ENCODE results near the gene KCNJ14. TPM values are rescaled to one million over a fixed set of nuclear protein-coding genes. Genes with fewer than 3 reads are reported as not detected.
"Not testable (repeated sequence)": the region's sequence is repeated elsewhere in the genome, so short reads cannot be mapped to it uniquely, and the experiment has no call there.

The KCNJ14 gene
- polyA plus RNA-seq, 1 donor = 1.1 TPM

GRCh38 chr19:48470856-48471255 is 15.5 kb downstream of the KCNJ14 start:
- no peak for DNase-seq

- DNase-seq = no peak
These were observed 16.5 kb downstream of the KCNJ14 start for GRCh38 chr19:48471836-48472235.

DNA sequence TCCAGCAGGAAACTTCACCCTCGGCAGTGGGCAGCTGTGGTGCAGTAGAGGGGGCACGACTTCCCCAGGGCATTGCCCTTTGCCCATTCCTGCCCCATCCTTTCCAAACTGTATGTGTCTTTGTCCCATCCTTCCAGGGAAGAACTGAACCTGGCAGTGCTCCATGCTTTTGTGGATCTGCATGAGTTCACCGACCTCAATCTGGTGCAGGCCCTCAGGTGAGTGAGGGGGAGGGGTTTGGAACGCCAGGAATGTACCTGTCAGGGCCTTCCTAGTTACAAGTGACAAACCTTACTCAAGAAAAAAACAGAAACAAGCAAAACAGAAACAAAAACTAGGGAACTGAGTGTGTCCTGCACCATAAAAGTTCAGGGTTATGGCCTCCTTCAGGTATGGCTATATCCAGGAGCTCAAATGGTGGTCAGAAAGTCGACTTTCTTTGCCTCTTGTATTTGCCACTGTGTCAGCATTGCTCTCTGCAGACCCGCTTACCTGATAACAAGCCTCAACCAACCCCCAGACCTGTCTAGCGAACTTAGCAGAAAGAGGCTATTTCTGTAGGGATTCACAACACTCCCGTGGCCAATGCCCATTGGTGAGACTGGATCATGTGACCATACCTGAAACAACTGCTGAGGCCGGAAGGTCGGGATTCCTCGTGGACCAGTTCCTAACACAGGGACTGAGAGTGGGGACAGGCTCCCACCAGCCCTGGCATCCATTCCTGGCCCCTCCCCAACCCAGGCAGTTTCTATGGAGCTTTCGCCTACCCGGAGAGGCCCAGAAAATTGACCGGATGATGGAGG is 18.0 kb downstream of the KCNJ14 start:
- no peak for DNase-seq

DNA sequence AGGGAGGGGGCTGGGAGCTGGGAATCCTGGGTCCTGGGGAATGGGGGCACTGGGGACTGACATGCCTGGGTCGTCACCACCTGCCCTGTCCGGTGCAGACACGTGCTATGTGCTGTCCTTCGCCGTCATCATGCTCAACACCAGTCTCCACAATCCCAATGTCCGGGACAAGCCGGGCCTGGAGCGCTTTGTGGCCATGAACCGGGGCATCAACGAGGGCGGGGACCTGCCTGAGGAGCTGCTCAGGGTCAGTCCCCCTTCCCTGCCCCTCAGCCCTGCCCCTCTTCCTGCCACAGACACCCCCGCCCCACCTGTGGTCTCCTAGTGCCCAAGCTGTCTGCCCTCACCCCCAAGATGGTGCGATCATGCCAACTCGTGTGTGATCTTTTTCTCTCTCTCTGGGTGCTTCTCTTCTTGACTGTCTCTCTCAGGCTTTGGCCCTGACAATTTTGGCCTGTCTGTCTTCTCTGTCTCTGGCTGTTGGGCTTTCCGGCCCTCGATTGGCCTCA is 18.8 kb downstream of the KCNJ14 start:
- DNase-seq = no peak

- no peak for DNase-seq
These were observed 20.1 kb downstream of the KCNJ14 start for GRCh38 chr19:48475369-48476068.

- DNase-seq = no peak
These were observed 20.8 kb downstream of the KCNJ14 start for GRCh38 chr19:48476176-48476575.

GRCh38 chr19:48477067-48477685 is 21.8 kb downstream of the KCNJ14 start:
- DNase-seq = no peak

GRCh38 chr19:48477698-48478338 is 22.4 kb downstream of the KCNJ14 start:
- DNase-seq = no peak

GRCh38 chr19:48478339-48479256 is 23.2 kb downstream of the KCNJ14 start:
- no peak for DNase-seq

DNA sequence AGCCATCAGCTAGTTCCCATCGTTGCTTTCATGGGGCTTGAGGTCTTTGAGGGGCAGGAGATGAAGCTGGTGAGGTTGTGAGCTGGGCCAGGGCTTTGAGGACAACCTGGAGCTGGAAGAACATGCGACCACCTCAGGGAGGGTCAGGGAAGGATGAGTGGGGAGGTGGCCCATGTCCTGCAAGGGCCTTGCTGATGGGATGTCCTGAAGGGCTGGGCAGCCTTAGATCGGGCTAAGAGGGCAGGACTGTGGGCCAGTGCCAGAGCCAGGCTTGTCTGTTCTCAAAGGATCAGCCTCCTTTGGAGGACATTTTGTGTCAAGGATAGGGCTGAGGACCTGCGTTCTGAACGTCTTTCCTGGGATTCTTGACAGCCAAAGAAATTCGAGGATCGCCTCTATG is 24.3 kb downstream of the KCNJ14 start:
- DNase-seq = no peak

GRCh38 chr19:48480183-48480557 is 24.8 kb downstream of the KCNJ14 start:
- no peak for DNase-seq

DNA sequence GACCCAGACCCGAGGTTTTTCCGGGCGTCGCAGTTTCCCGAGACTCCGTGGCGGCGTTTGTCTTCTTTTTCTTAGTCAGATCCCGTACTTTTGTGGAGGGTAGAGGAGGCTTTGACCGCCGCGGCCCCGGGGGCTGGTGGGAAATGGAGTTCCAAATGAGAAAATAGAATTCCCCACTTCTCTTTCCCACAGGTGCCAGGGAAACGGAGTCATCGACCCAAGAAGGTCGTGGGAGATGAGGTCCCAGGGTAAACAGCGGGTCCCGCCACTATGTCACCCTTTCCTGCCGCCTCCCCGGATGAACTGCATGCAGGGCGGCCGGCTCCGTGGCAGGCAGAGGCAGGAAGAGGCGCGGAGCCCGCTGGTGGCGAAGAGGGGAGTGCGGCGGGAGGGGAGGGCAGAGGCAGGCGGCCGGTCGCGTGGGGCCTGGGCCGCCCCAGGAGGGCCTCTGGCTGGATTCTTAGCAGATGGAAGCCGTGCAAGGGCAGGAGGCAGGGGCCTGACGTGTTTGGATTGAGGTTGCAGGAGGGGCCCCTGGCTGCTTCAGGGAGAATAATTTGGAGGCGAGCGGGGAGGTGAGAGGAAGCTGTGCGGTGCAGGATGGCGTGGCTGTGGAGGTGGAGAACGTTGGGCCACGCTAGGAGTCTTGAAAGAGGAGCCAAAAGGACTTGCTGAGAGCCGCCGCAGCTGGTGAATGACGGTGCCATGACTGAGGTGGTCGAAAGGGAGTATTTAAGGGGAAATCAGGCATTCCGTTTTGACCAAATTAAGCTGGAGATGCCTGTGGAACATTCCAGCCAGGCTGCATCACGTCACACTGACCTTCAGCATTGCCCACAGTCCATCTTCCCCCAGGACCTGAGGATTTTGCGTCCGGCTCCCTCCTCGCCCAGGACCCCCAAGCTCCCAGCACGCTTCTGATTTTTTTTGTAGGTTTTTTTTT is 25.5 kb downstream of the KCNJ14 start:
- DNase-seq = no peak

DNA sequence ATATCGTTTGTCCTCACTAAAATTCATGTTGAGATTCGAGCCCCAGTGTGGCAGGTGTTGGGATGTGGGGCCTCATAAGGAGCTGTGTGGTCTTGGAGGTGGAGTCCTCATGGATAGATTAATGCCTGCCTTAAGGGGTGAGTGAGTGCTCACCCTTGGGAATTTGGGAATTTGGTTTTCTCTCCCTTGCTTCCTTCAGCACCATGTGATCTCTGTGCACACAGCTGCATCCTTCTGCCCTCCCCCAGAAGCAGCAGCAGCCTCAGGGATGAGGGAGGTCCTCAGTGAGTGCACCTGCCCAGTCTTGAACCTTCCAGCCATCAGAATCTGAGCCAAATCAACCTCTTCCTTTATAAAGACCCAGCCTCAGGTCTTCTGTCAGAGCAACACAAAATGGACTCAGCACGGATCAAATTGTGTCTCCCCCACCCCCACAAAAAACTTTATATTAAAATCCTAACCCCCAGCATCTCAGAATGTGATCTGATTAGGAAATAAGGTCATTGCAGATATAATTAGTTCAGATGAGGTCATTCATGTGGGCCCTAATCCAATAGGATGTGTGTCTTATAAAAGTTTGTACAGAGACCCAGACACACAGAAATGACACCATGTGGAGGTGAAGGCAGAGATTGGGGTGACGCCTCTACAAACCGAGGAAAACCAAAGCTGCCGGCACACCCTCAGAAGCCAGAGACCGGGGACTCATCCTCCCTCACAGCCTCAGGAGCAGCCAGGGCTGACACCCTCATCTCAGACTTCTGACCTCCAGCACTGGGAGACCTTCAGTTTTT is 26.7 kb downstream of the KCNJ14 start:
- DNase-seq = no peak

GRCh38 chr19:48483301-48483700 is 27.9 kb downstream of the KCNJ14 start:
- DNase-seq = no peak

GRCh38 chr19:48484247-48484893 is 29.0 kb downstream of the KCNJ14 start:
- DNase-seq = no peak

- no peak for DNase-seq
These were observed 29.7 kb downstream of the KCNJ14 start for GRCh38 chr19:48484931-48485612.

DNA sequence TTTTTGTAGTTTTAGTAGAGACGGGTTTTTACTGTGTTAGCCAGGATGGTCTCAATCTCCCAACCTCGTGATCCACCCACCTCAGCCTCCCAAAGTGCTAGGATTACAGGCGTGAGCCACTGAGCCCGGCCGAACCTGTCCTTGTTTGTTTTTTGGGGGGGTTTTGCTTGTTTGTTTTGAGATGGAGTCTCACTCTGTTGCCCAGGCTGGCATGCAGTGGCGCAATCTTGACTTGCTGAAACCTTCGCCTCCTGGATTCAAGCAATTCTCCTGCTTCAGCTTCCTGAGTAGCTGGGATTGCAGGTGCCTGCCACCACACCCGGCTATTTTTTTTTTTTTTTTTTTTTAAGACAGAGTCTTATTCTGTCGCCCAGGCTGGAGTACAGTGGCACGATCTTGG is 31.3 kb downstream of the KCNJ14 start:
- not testable (repeated sequence) for DNase-seq

GRCh38 chr19:48487544-48487943 is 32.2 kb downstream of the KCNJ14 start:
- no peak for DNase-seq
